HL-60 (cell line): ENCODE data around the gene ZSWIM7.
"Not testable (repeated sequence)": the region's sequence is repeated elsewhere in the genome, so short reads cannot be mapped to it uniquely, and the experiment has no call there.

ENCODE experiments used
- DNase-seq, 2 experiments: peaks; one replicate each; pipeline ENCODE4 v3.0.0-alpha.2; 2010 to 2020; ENCODE audit warnings: low read depth in 1 of 2, low spot score in 1 of 2
- H3K27ac ChIP-seq: fragments of 250-450 bp; sonication (Bioruptor Pico); replicated peaks from 2 replicates; pipeline ENCODE4 v1.5.1; 2020; ENCODE audit warnings: mild to moderate bottlenecking, moderate library complexity
- H3K27me3 ChIP-seq: fragments of 250-450 bp; sonication (Bioruptor Pico); 2 replicates; pipeline ENCODE4 v1.5.1; 2021; ENCODE audit warnings: mild to moderate bottlenecking, moderate library complexity; ENCODE audit not compliant: insufficient read depth, poor library complexity, severe bottlenecking
- H3K4me3 ChIP-seq: replicated peaks from 2 replicates; pipeline ENCODE4 v1.5.1; 2011; ENCODE audit warnings: mild to moderate bottlenecking, control low read depth, low read length; ENCODE audit not compliant: insufficient read depth
- GABPA ChIP-seq: IDR thresholded peaks from 2 replicates; pipeline ENCODE4 v1.6.1; 2012; ENCODE audit warnings: low read depth
- POLR2AphosphoS5 ChIP-seq: IDR thresholded peaks from 2 replicates; pipeline ENCODE4 v1.6.1; 2012; ENCODE audit warnings: low read depth
- REST ChIP-seq: IDR thresholded peaks from 2 replicates; pipeline ENCODE4 v1.6.1; 2012; ENCODE audit warnings: low read depth; ENCODE audit not compliant: insufficient replicate concordance
- SPI1 ChIP-seq: IDR thresholded peaks from 2 replicates; pipeline ENCODE4 v1.6.1; 2012; ENCODE audit warnings: low read depth, mild to moderate bottlenecking, borderline replicate concordance
- TF ChIP-seq, protein P1 (sequence below): IDR thresholded peaks from one replicate; pipeline ENCODE4 v1.5.1; 2011; ENCODE audit warnings: low read length, control low read depth, inconsistent platforms; ENCODE audit not compliant: insufficient read depth

The ZSWIM7 gene

GRCh38 chr17:15981646-15982580 is 17.6 kb downstream of the ZSWIM7 start:
- H3K27ac ChIP-seq, result no peak overlapping the region
- no peak for TF ChIP-seq SPI1
- TF ChIP-seq REST, result no peak
- no peak for TF ChIP-seq POLR2AphosphoS5
- TF ChIP-seq, protein P1, sequence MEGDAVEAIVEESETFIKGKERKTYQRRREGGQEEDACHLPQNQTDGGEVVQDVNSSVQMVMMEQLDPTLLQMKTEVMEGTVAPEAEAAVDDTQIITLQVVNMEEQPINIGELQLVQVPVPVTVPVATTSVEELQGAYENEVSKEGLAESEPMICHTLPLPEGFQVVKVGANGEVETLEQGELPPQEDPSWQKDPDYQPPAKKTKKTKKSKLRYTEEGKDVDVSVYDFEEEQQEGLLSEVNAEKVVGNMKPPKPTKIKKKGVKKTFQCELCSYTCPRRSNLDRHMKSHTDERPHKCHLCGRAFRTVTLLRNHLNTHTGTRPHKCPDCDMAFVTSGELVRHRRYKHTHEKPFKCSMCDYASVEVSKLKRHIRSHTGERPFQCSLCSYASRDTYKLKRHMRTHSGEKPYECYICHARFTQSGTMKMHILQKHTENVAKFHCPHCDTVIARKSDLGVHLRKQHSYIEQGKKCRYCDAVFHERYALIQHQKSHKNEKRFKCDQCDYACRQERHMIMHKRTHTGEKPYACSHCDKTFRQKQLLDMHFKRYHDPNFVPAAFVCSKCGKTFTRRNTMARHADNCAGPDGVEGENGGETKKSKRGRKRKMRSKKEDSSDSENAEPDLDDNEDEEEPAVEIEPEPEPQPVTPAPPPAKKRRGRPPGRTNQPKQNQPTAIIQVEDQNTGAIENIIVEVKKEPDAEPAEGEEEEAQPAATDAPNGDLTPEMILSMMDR, result no peak
- TF ChIP-seq GABPA, result no peak
- no peak overlapping the region for H3K4me3 ChIP-seq
- H3K27me3 ChIP-seq, result no peaks in the 10 kb centered on the region
- no peak for DNase-seq

GRCh38 chr17:15981208-15981607 is 18.3 kb downstream of the ZSWIM7 start:
- Histone ChIP-seq H3K27me3 (no peaks in the 10 kb centered on the region), H3K4me3 (no peak overlapping the region), H3K27ac (no peak overlapping the region)
- TF ChIP-seq, protein P1, result no peak
- TF ChIP-seq REST (no peak), GABPA (no peak), POLR2AphosphoS5 (no peak), SPI1 (no peak; the same call in 1 of the 2 replicates)
- DNase-seq, result no peak

- not testable (repeated sequence) for H3K27me3 ChIP-seq, H3K4me3 ChIP-seq, H3K27ac ChIP-seq, DNase-seq
These were observed 20.5 kb downstream of the ZSWIM7 start for GRCh38 chr17:15979013-15979412.

- Histone ChIP-seq H3K4me3 (no peak overlapping the region), H3K27me3 (no peaks in the 10 kb centered on the region), H3K27ac (no peak overlapping the region)
- DNase-seq, result no peak
- TF ChIP-seq, protein P1, result no peak
- TF ChIP-seq GABPA, result no peak
- no peak for TF ChIP-seq POLR2AphosphoS5
- TF ChIP-seq REST, result no peak
- TF ChIP-seq SPI1, result no peak
These were observed 20.9 kb downstream of the ZSWIM7 start for GRCh38 chr17:15978606-15979005.
